Kidney (tissue), 14 donors: ENCODE results near the gene ZGPAT. TPM values are rescaled to one million over a fixed set of nuclear protein-coding genes. Genes with fewer than 3 reads are reported as not detected.
A peak's percentile ranks its signal among the peaks of the same experiment; 100 is the strongest.

ENCODE experiments used
- DNase-seq, 5 donors: peaks; one replicate each; pipeline ENCODE4 v3.0.0-alpha.2; 2013 to 2020
- FAIRE-seq: peaks from 2 replicates; lab custom pipeline; 2012; peaks lifted over from hg19 to GRCh38; lab: Jason Lieb, UNC
- H3K27ac ChIP-seq, 2 donors: one replicate each; pipeline ENCODE4 v1.7.0; 2013; ENCODE audit warnings: low read depth in 2 of 2, low read length in 2 of 2, inconsistent platforms in 1 of 2
- H3K27me3 ChIP-seq: one replicate; pipeline ENCODE4 v1.7.1; 2013; ENCODE audit warnings: low read length, inconsistent platforms; ENCODE audit not compliant: control insufficient read depth, insufficient read depth
- H3K36me3 ChIP-seq, 3 donors: one replicate each; pipeline versions ENCODE4 v1.7.0 to v1.7.1; 2013; ENCODE audit warnings: low read length in 3 of 3, control low read depth in 1 of 3, inconsistent platforms in 1 of 3; ENCODE audit not compliant: insufficient read depth in 3 of 3, control insufficient read depth in 2 of 3
- H3K4me1 ChIP-seq, 3 donors: one replicate each; pipeline versions ENCODE4 v1.7.0 to v1.7.1; 2013; ENCODE audit warnings: low read length in 3 of 3, inconsistent platforms in 1 of 3, low read depth in 1 of 3; ENCODE audit not compliant: control insufficient read depth in 2 of 3, insufficient read depth in 2 of 3
- H3K4me3 ChIP-seq, 3 donors: one replicate each; pipeline versions ENCODE4 v1.7.0 to v1.8.1; 2013; ENCODE audit warnings: low read length in 3 of 3, control low read depth in 1 of 3, inconsistent platforms in 1 of 3
- H3K9ac ChIP-seq, 3 donors: one replicate each; pipeline versions ENCODE4 v1.7.0 to v1.7.1; 2013; ENCODE audit warnings: low read length in 3 of 3, control low read depth in 1 of 3, inconsistent platforms in 1 of 3
- H3K9me3 ChIP-seq, 3 donors: one replicate each; pipeline versions ENCODE4 v1.7.0 to v1.7.1; 2013; ENCODE audit warnings: low read length in 3 of 3, control low read depth in 1 of 3, inconsistent platforms in 1 of 3; ENCODE audit not compliant: control insufficient read depth in 2 of 3, insufficient read depth in 1 of 3
- CTCF ChIP-seq: IDR thresholded peaks from 3 replicates; pipeline ENCODE4 v1.5.1; 2012; ENCODE audit warnings: mild to moderate bottlenecking, moderate library complexity, borderline replicate concordance; ENCODE audit not compliant: insufficient read depth; ENCODE audit errors: extremely low read depth
- intact Hi-C: fragments of 100-400 bp; cut with DNase I; formaldehyde crosslinking; loops from one replicate; pipeline ENCODE4 v1.11.1; 2022
- polyA plus RNA-seq: library from polyadenylated mRNA; stranded (reverse); fragments of 350-450 nt; fragmentation: Illumina TruSeq; extraction: RNeasy Lipid Tissue Mini Kit (QIAGEN cat#74804); gene quantifications from one replicate; pipeline ENCODE4 v1.2.3, GENCODE V29; 2014; ENCODE audit warnings: low read depth, low replicate concordance; ENCODE audit not compliant: insufficient read depth
- total RNA-seq: library from RNA; stranded (reverse); fragmentation: NEBNext Ultra II Directional; extraction: Animal tissue kit (Norgen Biotek cat#: 25700); gene quantifications from one replicate; pipeline ENCODE4 v1.2.1, GENCODE V29; 2021
- donor health status: control.
- donor health status: control.
- donor health status: control.
- donor health status: control.
- donor health status: control.
- donor health status: DM: yes; HTN: yes; CAD: no.
- donor health status: Normal renal cell carcinoma (clear cell type).

ZGPAT gene
- total and polyA plus RNA-seq, 2 donors from 2014 or later = 30.5 to 39.6 TPM

- no peak overlapping the region for H3K4me3 ChIP-seq
- H3K27me3 ChIP-seq = no peaks in the 10 kb centered on the region
- no peak for FAIRE-seq
- H3K4me1 ChIP-seq = peaks cover 0 to 17% (median 0%) of the 10 kb centered on the region in 3 donors
- no peak overlapping the region for H3K9ac ChIP-seq
- intact Hi-C loops = no loop called here
- peak overlapping the region in 1 of 2 donors; percentile 51 for H3K27ac ChIP-seq
- peak in 1 of 5 donors; percentile 67 for DNase-seq
- H3K9me3 ChIP-seq = no peaks in the 10 kb centered on the region
- no peak for TF ChIP-seq CTCF
- H3K36me3 ChIP-seq = no peaks in the 10 kb centered on the region
Measured at GRCh38 chr20:63680857-63681608, 26.8 kb upstream of the ZGPAT start.

- intact Hi-C loops = no loop called here
- Histone ChIP-seq H3K4me1 (peaks cover 0 to 23% (median 3%) of the 10 kb centered on the region in 3 donors), H3K9ac (no peak overlapping the region), H3K36me3 (no peaks in the 10 kb centered on the region), H3K27me3 (no peaks in the 10 kb centered on the region), H3K4me3 (no peak overlapping the region), H3K27ac (peak overlapping the region; percentile 32 to 51), H3K9me3 (no peaks in the 10 kb centered on the region)
- no peak for FAIRE-seq
- no peak for TF ChIP-seq CTCF
- peak in 1 of 5 donors; percentile 71 for DNase-seq
Measured at GRCh38 chr20:63681609-63682142, 26.2 kb upstream of the ZGPAT start.

- H3K9me3 ChIP-seq = no peaks in the 10 kb centered on the region
- intact Hi-C loops = no loop called here
- no peak overlapping the region for H3K4me3 ChIP-seq
- peak overlapping the region; percentile 57 to 67 for H3K27ac ChIP-seq
- DNase-seq (peak in 1 of 5 donors; percentile 98), FAIRE-seq (no peak)
- no peak for TF ChIP-seq CTCF
- H3K27me3 ChIP-seq = no peaks in the 10 kb centered on the region
- H3K4me1 ChIP-seq = peaks cover 0 to 30% (median 5%) of the 10 kb centered on the region in 3 donors
- H3K9ac ChIP-seq = no peak overlapping the region
- H3K36me3 ChIP-seq = no peaks in the 10 kb centered on the region
Measured at GRCh38 chr20:63682384-63683139, 25.3 kb upstream of the ZGPAT start.
